ENCODE data around the gene PRRG2.

The PRRG2 gene

GRCh38 chr19:49557641-49558325 lies 23.3 kb upstream of the PRRG2 start:
- DNase-seq, result no peak

DNA sequence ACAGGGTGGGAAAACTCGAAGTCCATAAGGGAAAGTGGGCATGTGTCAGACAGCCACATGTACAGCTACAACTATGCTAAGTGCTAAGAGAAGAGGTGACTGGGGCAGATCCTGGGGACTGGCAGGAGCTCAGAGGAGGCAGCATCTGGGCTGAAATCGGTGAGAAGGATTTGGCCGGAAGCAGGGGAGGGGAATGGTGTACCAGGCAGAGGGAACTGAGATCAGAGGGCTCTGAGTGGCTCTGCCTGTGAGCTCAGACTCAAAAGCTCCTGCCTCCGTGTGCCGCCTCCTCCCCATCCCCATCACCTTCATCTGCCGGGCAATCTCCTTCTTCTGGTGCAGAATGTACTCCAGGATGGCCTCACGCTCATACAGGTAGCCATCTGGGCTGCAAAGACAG lies 22.5 kb upstream of the PRRG2 start:
- no peak for DNase-seq

DNA sequence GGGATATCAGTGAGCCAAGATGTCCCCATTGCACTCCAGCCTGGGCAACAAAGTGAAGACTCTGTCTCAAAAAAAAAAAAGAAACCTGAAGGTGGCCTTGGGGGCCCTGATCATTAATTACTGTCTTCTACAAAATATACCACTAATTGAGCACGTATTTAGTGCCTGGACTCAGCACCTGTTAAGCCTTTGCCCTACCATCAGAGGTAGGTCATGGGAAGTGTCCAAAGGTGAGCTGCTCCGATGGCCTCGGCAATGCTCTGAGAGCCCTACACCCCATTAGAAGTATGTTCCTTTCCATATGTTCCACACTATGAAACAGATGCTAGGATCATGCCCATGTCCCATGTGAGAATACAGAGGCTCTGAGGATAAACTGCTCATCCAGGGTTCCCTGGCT lies 21.7 kb upstream of the PRRG2 start:
- DNase-seq, result no peak

DNA sequence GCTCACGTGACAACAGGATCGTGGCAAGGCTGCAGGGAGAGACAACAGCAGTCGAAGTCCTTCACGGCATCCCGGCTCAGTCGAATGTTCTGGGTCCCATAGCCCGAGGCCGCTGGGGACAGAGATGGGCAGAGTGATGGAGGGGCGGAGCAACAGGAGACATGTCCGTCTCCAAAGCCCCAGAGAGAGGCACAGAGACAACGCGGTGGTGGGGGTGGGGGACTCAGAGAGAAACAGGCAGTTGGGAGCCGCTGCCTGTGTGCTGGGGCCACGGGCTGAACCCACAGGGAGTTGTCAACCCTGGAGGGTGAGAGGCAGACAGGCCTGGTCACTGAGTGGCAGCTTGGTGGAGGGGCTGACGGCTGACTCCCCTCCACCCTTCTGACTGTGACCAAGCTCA lies 21.2 kb upstream of the PRRG2 start:
- peak; percentile 71 for DNase-seq

- DNase-seq, result peak; percentile 76
Measured at GRCh38 chr19:49560358-49560900, 20.7 kb upstream of the PRRG2 start.

- DNase-seq, result peak; percentile 66
Measured at GRCh38 chr19:49564616-49565045, 16.5 kb upstream of the PRRG2 start.

GRCh38 chr19:49565261-49565660 lies 15.9 kb upstream of the PRRG2 start:
- DNase-seq, result no peak

DNA sequence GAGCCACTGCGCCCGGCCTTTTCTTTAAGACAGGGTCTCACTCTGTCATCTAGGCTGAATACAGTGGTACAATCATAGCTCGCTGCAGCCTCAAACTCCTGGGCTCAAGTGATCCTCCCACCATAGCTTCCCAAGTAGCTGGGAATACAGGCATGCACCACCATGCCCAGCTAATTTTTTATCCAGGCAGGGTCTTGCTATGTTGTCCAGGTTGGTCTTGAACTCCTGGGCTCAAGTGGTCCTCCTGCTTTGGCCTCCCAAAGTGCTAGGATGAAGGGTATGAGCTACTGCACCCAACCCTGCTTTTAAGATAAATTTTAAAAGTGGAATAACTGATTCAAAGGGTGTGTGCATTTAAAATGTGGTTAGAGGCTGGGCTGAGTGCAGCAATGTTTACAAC lies 14.8 kb upstream of the PRRG2 start:
- DNase-seq, result no peak

DNA sequence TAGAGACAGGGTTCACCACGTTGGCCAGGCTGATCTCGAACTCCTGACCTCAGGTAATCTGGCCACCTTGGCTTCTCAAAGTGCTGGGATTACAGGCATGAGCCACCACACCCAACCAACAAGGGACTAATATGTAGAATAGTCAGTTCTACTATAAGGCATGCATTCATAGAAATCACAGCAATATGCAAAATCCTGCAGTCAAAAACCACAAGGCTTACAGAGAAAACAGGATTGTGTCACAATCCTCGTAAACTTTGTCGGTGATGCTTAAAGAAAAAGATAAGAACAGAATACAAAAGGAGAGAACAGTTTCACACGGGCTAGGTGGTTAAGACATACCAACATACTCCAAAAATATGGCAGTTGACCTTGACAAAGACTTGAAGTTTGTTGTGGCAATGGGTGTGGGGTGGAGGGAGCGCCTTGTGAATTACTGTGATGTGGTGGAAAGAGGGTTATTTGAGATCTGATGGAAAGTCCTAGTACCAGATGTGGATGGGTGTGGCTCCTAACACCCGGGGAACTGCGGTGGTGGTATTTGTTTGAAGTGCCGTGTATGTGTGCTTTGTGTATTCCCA lies 13.2 kb upstream of the PRRG2 start:
- peak; percentile 69 for DNase-seq

- DNase-seq, result no peak
Measured at GRCh38 chr19:49570138-49570856, 10.8 kb upstream of the PRRG2 start.

- no peak for DNase-seq
Measured at GRCh38 chr19:49570997-49571676, 10.0 kb upstream of the PRRG2 start.

- no peak for DNase-seq
Measured at GRCh38 chr19:49573009-49573408, 8.1 kb upstream of the PRRG2 start.

DNA sequence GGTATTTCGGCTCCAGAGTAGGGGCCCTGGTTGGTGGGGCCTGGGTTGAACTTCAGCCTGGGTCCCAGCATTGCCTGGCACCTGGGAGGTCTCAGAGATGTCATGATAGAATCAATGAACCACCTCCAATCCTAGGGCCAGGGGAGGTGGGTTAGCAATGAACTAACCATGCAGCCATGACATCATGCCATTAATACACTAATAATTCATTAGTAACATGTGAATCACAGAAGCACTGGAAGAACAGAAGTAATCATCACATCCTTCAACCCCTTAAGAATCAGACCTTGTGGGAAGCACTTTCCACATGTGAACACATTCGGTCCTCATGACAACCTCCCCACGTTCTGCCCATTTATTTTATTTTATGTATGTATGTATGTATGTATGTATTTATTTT lies 7.7 kb upstream of the PRRG2 start:
- DNase-seq, result no peak

GRCh38 chr19:49574206-49574755 lies 6.8 kb upstream of the PRRG2 start:
- DNase-seq, result no peak

DNA sequence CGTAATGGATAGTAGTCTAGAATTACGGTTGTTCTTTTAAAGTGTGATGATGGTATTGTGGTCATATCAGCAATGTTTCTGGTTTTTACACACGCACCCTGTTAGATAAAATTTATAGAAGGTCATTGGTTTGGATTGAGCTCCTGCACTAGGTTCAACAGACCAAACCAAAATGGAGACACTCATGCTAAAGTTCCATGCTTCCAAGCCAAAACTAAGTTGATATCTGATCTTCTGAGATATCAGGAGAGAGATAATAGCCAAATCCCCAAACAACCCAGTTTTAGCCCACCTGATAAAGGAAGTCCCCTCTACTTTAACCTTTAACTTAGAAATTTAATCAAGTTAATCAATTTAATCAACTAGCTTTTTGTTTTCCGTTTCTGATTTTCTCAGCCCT lies 1.9 kb upstream of the PRRG2 start:
- DNase-seq, result no peak

DNA sequence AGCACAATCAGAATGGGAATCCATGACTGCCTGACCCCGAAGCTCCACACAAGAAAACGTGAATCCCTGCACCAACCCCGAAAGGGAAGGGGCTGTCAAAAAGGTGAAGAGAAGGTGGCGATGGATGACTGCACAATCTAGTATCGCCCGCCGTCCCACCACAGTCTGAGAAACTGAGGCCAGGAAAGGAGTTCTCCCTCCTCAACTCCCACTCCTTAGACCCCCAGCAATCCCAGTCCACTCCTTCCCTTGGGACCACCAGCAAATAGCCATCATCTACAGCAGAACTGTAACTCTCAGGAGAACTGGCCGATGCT lies 1.2 kb upstream of the PRRG2 start:
- DNase-seq, result no peak

DNA sequence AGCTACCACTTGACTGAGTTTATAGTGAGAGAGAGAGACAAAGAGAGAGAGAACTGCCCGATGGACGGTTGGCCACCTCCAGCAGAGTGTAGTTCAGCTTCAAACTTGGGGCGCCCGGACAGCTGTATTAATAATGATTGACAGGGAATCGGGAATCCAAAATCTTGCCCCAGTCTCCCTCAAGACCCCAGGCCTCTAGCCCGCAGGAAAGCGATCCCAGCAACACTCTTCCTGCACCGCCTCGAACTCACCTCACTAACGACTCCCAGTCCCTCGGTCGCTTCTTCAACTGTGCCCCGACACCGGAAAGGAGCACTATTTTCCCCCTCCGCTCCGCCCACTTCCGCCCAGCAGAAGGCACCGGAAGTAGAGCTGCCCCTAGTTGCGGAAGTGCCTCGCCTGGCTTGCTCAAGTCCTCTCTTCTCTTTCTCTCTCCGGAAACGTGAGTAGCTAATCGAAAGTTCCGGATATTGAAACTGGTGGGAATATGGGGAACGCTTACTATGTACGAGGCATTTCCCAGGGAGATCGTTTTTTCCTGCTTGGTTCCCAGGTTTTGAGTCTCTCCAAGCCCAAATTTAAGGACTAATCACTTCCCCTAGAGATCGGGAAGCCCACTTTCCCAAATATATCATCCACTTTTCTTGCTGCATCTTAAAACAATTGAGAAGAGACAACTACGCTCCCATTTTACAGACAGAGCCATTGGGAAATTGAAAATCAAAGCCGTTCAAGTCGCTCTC lies 681 bp upstream of the PRRG2 start, which contains the start of gene NOSIP:
Gene NOSIP, minus strand, starts transcription at position 293 of the 743 bp plus-strand sequence. CDS start 19,865 bp downstream, outside the sequence.
- DNase-seq, result peak; percentile 97

DNA sequence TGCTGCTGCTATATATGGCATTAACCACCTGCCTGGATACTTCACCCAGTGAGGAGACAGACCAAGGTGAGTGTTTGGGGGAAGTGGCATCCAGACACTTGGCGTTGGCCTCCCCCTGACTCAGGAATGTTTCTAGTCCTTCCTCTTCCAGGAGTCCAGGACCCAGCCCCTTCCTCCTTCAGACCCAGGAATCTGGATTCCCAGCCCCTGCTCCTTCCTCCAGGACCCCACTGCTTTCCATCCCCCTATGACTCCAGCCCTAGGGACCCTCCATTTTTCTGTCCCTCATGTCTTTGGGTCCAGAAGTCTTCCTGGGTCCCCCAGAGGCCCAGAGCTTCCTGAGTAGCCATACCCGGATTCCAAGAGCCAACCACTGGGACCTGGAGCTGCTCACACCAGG lies 2.1 kb downstream of the PRRG2 start:
- DNase-seq, result no peak

GRCh38 chr19:49585023-49585422 lies 3.9 kb downstream of the PRRG2 start:
- no peak for DNase-seq

- no peak for DNase-seq
Measured at GRCh38 chr19:49587227-49587626, 6.1 kb downstream of the PRRG2 start.

GRCh38 chr19:49588365-49589122 lies 7.4 kb downstream of the PRRG2 start:
- DNase-seq, result peak; percentile 70

GRCh38 chr19:49589502-49589905 lies 8.4 kb downstream of the PRRG2 start:
- no peak for DNase-seq
